Activated T-cell treated with anti-CD3 and anti-CD28 coated beads for 1 hour (primary cell): Measurements from ENCODE around the gene TWIST2.

ENCODE experiments used
- DNase-seq: peaks from one replicate; pipeline ENCODE4 v3.0.0-alpha.2; 2020; ENCODE audit warnings: low read depth

The TWIST2 gene

GRCh38 chr2:238920053-238920452 lies 72.2 kb downstream of the TWIST2 start:
- no peak for DNase-seq

DNA sequence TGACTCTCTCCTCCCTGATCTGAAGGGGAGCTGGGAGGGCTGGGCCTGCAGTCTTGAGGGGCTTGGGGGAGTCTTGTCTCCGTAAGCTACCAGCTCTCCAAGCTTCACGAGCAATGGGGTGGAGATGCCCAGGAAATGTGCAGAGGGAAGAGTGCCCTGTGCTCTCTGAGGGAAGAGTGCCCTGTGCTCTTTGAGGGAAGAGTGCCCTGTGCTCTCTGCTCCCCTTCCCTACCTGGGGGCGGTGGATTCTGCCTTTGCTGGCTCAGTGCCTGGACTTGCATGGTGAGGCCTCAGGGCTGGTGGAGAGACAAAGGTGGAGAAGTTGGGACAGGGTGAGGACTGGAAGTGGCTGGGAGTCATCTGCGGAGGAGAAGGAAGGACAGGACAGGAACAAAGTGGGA lies 72.7 kb downstream of the TWIST2 start:
- DNase-seq = no peak

DNA sequence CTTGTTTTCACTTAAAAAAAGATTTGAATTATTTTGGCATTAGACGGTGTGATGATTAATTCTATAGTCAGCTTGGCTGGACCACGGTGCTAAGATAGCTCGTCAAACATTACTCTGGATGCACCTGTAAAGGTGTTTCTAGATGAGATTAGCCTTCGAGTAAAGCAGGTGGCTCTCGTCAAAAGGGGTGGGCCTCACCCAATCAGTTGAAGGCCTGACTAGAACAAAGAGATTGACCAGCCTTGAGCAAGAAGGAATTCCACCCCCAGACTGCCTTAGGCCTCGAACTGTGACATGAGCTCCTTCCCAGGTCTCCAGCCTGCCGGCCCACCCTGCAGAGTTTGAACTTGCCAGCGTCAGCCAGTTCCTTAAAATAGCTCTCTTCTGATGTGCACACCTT lies 73.4 kb downstream of the TWIST2 start:
- DNase-seq = no peak

- DNase-seq = no peak
Measured at GRCh38 chr2:238921681-238922319, 73.9 kb downstream of the TWIST2 start.

DNA sequence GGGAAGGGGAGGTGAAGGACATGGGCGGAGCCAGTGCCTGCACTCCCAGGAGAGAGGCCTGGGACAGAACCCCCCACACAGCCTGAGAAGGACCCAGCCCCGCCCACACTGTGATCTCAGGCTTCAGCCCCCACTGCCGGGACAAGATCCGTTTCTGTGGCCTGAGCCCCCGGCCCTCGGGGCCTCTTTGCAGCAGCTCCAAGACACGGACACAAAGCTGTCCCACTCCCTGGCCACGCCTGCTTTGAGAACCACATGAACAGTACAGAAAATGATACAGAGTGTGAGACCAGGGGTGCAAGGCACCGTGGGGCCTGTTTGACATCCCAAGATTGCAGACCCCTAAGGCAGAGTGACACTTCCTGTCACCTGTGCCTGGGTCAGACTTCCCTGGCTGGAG lies 74.5 kb downstream of the TWIST2 start:
- DNase-seq = no peak

DNA sequence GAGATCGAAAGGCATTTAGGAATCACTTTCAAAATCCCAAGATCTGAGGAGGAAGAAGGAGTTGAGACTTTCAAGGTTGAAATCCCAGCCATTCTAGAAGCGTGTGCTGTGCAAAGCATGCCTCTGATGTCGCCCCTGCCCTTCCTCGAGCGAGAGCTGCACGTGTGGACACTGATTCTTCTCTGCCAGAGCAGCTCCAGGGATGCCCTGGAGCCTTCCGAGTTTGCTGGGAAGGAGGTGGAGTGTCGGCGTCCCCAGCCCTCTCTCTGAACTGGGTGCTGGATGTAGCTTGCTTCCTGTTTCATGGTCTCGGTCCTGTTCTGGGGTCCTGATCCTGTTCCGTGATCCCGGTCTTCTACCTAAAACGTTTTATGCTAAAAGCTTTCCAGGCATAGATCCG lies 76.1 kb downstream of the TWIST2 start:
- DNase-seq = no peak

DNA sequence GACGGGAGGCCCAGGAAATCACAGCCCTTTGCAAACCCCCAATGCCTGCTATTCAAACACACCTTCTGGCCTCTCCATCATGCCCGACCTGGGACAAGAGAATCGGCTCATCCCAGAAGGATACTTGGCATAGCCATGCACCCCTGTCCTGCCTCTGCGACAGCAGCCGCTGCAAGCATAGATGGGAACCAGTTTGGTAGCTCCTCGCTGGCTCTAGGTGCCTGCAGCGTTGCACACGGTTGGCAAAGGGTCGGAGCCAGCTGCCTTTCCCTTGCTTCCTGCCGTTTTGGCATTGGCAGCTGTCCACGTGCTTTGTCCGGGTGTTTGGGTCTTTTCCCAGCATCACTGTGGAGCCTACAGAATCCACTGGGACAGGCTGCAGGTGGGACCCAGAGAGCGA lies 76.9 kb downstream of the TWIST2 start:
- no peak for DNase-seq

DNA sequence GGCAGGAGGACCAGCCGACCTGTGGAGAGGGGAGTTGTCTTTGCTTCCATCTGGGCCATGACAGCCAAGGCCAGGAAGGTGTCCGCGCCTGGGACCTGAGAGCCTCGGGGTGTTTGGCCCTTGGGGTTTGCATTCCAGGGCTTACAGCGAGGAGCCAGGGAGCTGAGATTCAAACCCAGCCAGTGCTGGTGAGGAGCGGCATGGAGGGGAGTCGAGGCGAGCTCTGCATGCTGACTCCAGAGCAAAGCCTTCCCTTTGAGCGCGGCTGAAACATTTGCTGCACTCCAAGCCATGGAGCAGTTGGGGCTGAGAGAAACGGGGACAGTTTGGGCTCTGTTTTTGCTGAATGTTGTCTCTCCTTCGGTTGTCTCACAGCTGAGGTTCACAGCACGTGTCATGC lies 77.4 kb downstream of the TWIST2 start:
- no peak for DNase-seq

GRCh38 chr2:238925816-238926521 lies 78.1 kb downstream of the TWIST2 start:
- no peak for DNase-seq

DNA sequence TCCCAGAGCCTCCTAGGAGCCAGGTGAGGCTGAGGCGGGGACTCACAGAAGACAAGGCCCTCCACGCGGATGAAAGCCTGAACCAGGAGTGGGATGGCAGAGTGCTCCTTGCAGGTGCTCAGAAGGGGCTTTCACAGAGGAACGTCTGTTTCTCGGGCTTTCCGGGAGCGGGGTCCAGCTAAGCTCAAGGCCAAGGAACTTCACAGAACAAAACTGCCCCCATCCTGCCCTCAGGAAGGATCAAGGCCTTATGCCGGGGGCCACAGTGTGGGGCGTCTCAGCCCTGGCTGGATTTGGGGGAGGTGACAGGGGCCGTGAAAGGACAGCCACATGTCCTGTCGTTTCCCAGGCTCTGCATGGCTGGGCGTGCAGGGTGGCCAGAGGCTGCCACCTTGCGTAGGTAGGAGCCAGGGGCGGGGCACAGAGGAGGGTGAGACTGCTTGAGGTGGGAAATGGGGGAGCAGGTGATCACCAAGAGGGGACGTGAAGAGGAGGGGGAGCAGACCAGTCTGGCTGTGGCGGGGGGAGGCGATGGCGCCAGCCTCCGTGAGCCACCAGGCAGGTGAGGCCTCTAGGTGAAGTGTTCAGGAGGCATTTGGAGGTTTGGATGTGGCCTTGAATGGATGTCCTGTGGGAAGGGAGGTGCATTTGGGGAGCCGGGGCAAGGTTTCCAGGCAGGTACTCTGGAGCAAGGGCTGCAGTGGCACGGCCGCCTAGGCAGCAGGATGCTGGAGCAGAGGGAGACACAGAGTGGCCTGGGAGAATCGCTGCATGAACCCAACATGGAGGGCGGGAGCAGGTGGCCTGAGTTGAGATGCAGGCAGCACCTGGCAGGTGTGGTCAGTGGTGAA lies 79.1 kb downstream of the TWIST2 start:
- DNase-seq = no peak

DNA sequence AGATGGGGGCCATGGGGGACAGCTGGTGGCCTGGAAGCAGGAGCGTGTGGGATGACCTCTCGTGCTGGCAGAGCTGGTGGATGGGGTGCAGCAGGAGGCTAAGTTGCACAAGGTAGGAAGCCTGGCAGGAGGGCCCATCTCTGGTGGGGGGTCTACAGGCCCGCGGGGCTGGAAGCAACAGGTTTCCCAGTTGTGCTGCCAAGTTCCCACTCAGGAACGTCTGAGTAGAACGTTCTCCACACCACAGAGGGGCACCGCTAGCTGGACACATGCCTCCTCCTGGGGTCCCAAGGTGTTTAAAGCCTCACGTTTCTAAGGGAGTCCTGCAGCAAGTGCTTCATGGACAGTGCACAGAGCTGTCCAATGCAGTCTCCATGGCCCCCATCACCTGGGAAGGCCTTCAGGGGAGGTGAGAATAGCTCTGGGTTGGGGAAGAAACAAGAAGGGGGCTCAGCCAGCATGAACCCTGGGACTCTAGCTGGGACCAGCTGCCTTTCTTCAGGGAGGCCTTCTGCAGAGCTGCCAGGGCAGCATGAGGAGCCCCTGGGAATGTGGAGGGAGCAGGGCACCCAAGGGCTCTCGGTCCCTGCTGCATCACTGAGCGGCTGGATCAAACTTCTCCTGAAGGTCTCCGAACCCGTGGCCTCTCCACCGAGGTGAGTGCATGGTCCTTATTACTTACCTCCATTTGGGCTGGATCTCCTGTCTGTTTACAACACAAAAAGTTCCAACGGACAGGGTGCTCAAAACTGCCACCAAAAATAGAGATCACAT lies 80.0 kb downstream of the TWIST2 start:
- DNase-seq = no peak

- no peak for DNase-seq
Measured at GRCh38 chr2:238928520-238929241, 80.8 kb downstream of the TWIST2 start.

GRCh38 chr2:238929242-238930081 lies 81.6 kb downstream of the TWIST2 start:
- no peak for DNase-seq

GRCh38 chr2:238930216-238930615 lies 82.3 kb downstream of the TWIST2 start:
- DNase-seq = no peak

DNA sequence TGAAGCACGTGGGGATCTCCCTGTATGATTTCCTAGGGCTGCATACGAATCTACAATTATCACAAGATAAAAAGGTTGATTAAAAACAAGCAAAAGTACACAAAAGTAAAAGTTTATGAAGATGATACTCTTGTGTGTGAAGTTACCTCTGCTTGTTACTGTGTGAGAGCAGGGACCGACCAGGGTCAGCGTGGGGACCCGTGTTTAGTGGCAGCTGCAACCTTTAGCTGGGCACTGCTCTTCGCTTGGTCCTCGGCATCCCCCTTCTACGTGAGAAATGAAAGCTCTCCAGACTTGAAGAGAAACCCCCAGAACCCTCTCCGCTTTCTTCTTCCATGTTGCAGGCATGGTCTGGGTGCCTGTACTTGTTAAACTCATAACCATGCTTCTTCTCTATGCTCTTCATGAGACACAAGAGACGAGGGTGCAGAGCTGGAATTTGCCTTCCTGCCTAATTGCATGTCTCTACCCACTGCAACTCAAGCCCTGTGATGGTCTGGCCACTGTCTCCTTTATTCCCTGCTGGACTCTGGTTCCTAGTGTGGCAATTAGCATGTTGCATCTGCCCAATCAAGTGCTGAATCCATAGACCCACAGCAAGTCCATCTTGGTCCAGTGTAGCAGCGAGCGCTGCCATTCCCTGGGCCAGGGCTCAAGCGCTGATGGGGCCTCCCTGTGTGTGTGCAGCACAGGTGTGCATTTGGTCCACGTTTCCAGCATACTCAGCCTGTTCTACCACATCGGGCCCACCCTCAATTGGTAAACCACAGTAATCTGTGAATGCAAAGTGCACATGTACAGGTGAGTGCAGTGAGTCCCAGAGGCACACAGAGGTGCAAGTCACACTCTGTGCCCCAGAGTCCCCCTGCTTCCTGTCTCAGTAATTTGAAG lies 88.5 kb downstream of the TWIST2 start:
- no peak for DNase-seq

- DNase-seq = no peak
Measured at GRCh38 chr2:238938003-238938400, 90.1 kb downstream of the TWIST2 start.

DNA sequence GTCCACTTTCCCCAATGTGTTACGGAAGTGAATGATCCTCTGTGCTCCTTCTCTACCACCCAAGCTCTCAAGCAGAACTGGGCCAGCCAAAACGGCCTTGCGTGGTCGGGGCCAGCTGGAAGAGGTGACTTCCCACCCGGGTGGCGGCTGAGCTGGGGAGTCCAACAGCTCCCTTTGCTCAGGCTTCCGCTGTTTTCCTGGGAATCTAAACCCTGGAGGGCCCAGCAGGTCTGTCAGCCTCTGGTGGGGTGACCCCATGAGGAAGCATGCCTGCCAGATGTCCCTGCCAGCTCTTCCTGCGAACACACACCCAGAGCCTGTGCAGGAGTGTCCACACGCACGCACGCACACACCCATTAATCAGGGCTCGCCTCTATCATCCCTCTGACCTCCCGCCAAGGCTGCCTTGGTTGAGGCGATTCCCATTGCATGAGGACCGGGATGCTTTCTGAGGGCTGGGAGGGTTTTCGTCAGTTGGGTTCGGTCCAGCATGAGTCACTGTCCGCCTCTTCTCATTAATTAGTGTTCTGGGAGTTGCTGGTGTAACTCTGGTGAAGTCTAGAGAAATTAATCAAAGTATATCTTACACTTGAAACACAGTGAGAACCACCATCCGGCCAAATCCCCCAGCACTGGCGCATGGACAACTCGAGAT lies 90.6 kb downstream of the TWIST2 start:
- DNase-seq = no peak

- no peak for DNase-seq
Measured at GRCh38 chr2:238939074-238939473, 91.2 kb downstream of the TWIST2 start.
